Lower leg skin (tissue), 4 donors: Measurements from ENCODE around the gene RNF169. TPM values are rescaled to one million over a fixed set of nuclear protein-coding genes. Genes with fewer than 3 reads are reported as not detected.

ENCODE experiments used
- DNase-seq, 2 donors: peaks; one replicate each; pipeline ENCODE4 v3.0.0-alpha.2; 2019; ENCODE audit warnings: low spot score in 2 of 2
- H3K4me3 ChIP-seq: fragments of 200-600 bp; sonication (generic); 2 replicates; pipeline ENCODE4 v1.5.1; 2017; ENCODE audit warnings: mild to moderate bottlenecking, low read depth; ENCODE audit not compliant: poor library complexity, severe bottlenecking
- POLR2A ChIP-seq, 2 donors: fragments of 450-650 bp; IDR thresholded peaks; one replicate each; pipeline ENCODE4 v1.6.1; 2016 to 2017; ENCODE audit warnings: antibody characterized with exemption in 2 of 2, mild to moderate bottlenecking in 1 of 2, moderate library complexity in 1 of 2
- WGBS, 2 donors: methylation state at CpG; one replicate each; pipeline ENCODE4 v1.1.5; 2018; 5-methylcytosine and 5-hydroxymethylcytosine counted together
- intact Hi-C: fragments of 100-400 bp; cut with DNase I; formaldehyde crosslinking; loops from one replicate; pipeline ENCODE4 v1.15.0; 2023; ENCODE audit warnings: low total_unique reads
- microRNA-seq, 2 donors: library from miRNA; unstranded; fragments of <30 nt; microRNA quantifications; one replicate each; pipeline ENCODE4, GENCODE V29; 2016; ENCODE audit warnings: borderline replicate concordance in 2 of 2, borderline number of aligned reads in 1 of 2
- total RNA-seq, 4 donors: library from RNA; depleted of rRNA; stranded (reverse); fragments of >200 nt; gene quantifications; one replicate each; pipeline ENCODE4 v1.1.0, GENCODE V29; 2016
- TF ChIP-seq, protein P1 (sequence below), 3 donors: fragments of 450-650 bp; IDR thresholded peaks; one replicate each; pipeline ENCODE4 v1.5.1; 2016; ENCODE audit warnings: antibody characterized with exemption in 3 of 3, mild to moderate bottlenecking in 3 of 3, moderate library complexity in 2 of 3

The RNF169 gene
- total RNA-seq, 4 donors from 2014 or later: 17.5 to 23.6 (median 21.6) TPM

DNA sequence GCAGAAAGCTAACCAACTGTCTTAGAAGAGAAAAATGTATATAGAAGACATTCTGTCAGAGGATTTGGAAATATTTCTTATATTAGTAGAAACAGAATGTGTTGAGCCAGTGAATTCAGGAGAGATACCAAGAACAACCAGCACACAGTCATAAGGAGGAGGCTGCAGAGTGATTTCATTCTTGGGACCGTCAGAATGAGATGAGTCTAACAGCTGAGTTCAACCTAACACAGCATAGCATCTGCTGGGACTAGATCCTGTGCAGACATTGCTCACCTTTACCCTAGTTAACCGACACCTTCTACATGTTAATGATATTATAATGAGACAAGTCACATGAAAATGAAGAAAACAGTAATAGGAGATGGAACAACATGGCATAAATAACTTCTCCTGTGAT is 114.8 kb downstream of the RNF169 start:
- no peak overlapping the region for H3K4me3 ChIP-seq
- 91 to 100% methylated on average over 2 of the region's 2 CpGs for WGBS, 2 donors
- TF ChIP-seq POLR2A (IDR thresholded peaks at IDR 0.05): no peak
- TF ChIP-seq, protein P1, sequence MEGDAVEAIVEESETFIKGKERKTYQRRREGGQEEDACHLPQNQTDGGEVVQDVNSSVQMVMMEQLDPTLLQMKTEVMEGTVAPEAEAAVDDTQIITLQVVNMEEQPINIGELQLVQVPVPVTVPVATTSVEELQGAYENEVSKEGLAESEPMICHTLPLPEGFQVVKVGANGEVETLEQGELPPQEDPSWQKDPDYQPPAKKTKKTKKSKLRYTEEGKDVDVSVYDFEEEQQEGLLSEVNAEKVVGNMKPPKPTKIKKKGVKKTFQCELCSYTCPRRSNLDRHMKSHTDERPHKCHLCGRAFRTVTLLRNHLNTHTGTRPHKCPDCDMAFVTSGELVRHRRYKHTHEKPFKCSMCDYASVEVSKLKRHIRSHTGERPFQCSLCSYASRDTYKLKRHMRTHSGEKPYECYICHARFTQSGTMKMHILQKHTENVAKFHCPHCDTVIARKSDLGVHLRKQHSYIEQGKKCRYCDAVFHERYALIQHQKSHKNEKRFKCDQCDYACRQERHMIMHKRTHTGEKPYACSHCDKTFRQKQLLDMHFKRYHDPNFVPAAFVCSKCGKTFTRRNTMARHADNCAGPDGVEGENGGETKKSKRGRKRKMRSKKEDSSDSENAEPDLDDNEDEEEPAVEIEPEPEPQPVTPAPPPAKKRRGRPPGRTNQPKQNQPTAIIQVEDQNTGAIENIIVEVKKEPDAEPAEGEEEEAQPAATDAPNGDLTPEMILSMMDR (IDR thresholded peaks at IDR 0.05): no peak
- intact Hi-C loops: no loop called here
- DNase-seq: no peak

DNA sequence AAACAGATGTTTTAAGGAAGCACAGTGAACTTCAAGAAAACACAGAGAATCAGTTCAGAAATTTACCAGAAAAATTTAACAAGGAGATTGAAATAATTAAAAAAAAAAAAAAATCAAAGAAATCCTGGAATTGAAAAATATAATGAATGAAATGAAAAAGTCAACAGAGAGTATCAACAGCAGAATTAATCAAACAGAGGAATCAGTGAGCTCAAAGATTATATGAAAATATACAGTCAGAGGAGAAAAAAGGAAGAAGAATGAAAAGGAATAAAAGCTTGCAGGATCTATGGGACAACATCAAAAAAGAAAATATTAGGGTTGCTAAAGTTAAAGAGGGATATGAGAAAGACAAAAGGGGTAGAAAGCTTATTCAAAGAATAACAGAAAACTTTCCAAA is 117.9 kb downstream of the RNF169 start:
- TF ChIP-seq, protein P1 (IDR thresholded peaks at IDR 0.05): no peak
- TF ChIP-seq POLR2A (IDR thresholded peaks at IDR 0.05): no peak
- intact Hi-C loops: no loop called here
- DNase-seq: no peak
- no peak overlapping the region for H3K4me3 ChIP-seq

GRCh38 chr11:74870485-74870884 is 121.8 kb downstream of the RNF169 start:
- no peak overlapping the region for H3K4me3 ChIP-seq
- WGBS, 2 donors: 93 to 100% methylated on average over 1 of the region's 1 CpG
- TF ChIP-seq, protein P1 (IDR thresholded peaks at IDR 0.05): no peak
- no peak for TF ChIP-seq POLR2A (IDR thresholded peaks at IDR 0.05)
- no peak for DNase-seq
- intact Hi-C loops: no loop called here

DNA sequence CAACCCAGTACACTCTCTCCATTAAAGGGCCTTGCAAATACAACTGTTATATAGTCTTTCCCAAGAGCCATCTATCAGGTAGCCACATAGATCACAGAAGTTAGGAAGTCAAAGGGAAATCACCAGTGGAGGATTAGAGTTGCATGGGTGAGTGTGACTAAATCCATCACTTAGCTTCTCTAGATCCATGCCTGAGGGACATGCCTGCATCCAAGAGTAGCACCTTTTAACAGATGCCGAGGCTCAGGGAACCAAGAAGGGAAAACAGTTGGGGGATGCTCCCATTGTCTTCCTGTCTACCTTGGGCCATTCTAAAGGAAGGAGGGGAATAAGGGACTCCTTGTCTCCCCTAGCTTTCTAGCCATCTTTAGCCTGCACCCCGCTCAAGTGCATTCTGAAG is 122.4 kb downstream of the RNF169 start:
- 94 to 100% methylated on average over 2 of the region's 2 CpGs for WGBS, 2 donors
- intact Hi-C loops: no loop called here
- DNase-seq: no peak
- H3K4me3 ChIP-seq: no peak overlapping the region
- TF ChIP-seq POLR2A (IDR thresholded peaks at IDR 0.05): no peak

GRCh38 chr11:74877132-74877531 is 128.5 kb downstream of the RNF169 start:
- TF ChIP-seq, protein P1 (IDR thresholded peaks at IDR 0.05): no peak
- TF ChIP-seq POLR2A (IDR thresholded peaks at IDR 0.05): no peak
- 50 to 51% methylated on average over 1 of the region's 1 CpG for WGBS, 2 donors
- no peak overlapping the region for H3K4me3 ChIP-seq
- DNase-seq: no peak
- intact Hi-C loops: no loop called here

Small RNA genes within 50 kb of the gene (microRNA-seq; reads per million reads assigned to microRNA genes)
- gene MIR4696: 0 reads per million in 2 donors

Other genes with a start within 250 kb of the RNF169 start
- gene POLD3, start 156.3 kb upstream of the RNF169 start, total RNA-seq: 10 to 100 TPM in 1 of 4 donors, 1 to 10 TPM in 3; 7.0 to 18.8 (median 9.4) TPM
- not detected for gene CHRDL2, start 17.4 kb upstream of the RNF169 start, total RNA-seq
- gene XRRA1, start 200.2 kb downstream of the RNF169 start, total RNA-seq: 10 to 100 TPM in 3 of 4 donors, 1 to 10 TPM in 1; 7.0 to 17.4 (median 13.2) TPM
- 100 to 1,000 TPM in 1 of 4 donors, 10 to 100 TPM in 3; 19.2 to 117 (median 23.9) TPM for gene SPCS2, start 200.4 kb downstream of the RNF169 start, total RNA-seq
- 1 to 10 TPM; 4.3 to 7.4 (median 5.9) TPM for gene NEU3, start 240.1 kb downstream of the RNF169 start, total RNA-seq